Measurements from ENCODE around the gene FHOD3. TPM values are rescaled to one million over a fixed set of nuclear protein-coding genes. Genes with fewer than 3 reads are reported as not detected.

FHOD3 gene
- total and polyA plus RNA-seq, 4 donors: 0.57 to 1.3 (median 1.2) TPM; not detected in 1

DNA sequence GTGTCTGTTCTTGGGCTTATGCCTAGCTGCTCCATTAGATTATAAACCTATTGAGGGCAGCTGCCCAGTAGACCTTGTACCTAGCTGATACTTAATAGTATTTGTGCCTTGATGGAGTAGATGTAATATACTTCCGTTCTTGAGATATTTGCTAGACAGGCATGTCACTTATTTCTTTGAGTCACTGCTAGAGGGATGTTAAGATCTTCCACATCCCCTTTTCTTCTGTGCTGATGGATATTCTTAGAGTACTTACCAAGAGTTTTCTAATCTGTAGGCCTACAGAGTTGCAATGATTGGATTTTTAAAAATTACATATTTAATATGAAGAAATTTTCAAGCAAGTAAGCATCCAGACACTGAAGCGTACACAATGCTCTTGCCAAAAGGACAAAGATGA lies 304.6 kb downstream of the FHOD3 start (continued):
- TF ChIP-seq, protein P1, sequence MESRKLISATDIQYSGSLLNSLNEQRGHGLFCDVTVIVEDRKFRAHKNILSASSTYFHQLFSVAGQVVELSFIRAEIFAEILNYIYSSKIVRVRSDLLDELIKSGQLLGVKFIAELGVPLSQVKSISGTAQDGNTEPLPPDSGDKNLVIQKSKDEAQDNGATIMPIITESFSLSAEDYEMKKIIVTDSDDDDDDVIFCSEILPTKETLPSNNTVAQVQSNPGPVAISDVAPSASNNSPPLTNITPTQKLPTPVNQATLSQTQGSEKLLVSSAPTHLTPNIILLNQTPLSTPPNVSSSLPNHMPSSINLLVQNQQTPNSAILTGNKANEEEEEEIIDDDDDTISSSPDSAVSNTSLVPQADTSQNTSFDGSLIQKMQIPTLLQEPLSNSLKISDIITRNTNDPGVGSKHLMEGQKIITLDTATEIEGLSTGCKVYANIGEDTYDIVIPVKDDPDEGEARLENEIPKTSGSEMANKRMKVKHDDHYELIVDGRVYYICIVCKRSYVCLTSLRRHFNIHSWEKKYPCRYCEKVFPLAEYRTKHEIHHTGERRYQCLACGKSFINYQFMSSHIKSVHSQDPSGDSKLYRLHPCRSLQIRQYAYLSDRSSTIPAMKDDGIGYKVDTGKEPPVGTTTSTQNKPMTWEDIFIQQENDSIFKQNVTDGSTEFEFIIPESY (IDR thresholded peaks at IDR 0.05): no peak
- TF ChIP-seq, protein P2, sequence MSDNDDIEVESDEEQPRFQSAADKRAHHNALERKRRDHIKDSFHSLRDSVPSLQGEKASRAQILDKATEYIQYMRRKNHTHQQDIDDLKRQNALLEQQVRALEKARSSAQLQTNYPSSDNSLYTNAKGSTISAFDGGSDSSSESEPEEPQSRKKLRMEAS (IDR thresholded peaks at IDR 0.05): no peak

DNA sequence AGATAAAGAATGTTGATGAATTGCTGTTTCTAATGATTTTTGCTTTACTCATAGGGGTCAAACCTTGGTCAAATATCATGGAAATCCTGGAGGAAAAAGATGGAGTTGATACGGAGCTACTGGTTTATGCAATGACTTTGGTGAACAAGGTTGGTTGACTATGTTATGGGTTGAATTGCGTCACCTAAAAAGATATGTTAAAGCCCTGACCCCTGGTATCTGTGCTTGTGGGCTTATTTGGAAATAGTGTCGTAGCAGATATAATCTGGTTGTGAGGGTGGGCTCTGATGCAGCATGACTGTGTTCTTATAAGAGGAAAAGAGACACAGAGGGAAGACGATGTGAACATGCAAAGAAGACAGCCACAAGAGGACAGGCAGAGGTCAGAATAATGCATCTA lies 305.1 kb downstream of the FHOD3 start:
- Histone ChIP-seq H3K27ac (ENCODE audit: low read depth in 1 of 2, low read length in 2 of 2) (no peak overlapping the region), H3K36me3 (ENCODE audit: control insufficient read depth in 4 of 4, insufficient read depth in 3 of 4, low read depth in 1 of 4, low read length in 3 of 4) (no peaks in the 10 kb centered on the region), H3K27me3 (ENCODE audit: control insufficient read depth in 4 of 4, insufficient read depth in 4 of 4, low read length in 3 of 4) (no peaks in the 10 kb centered on the region), H3K9me3 (ENCODE audit: control insufficient read depth in 4 of 4, low read length in 3 of 4) (no peaks in the 10 kb centered on the region), H3K9ac (ENCODE audit: low read depth in 1 of 2, low read length in 2 of 2) (no peak overlapping the region), H3K4me3 (ENCODE audit: low read depth in 1 of 3, low read length in 3 of 3) (no peak overlapping the region), H3K4me1 (ENCODE audit: control insufficient read depth in 4 of 4, insufficient read depth in 4 of 4, low read length in 3 of 4) (no peaks in the 10 kb centered on the region)
- 85% methylated on average over 4 of the region's 4 CpGs for WGBS
- no peak for DNase-seq (ENCODE audit: low spot score)
- TF ChIP-seq EGR1 (IDR thresholded peaks at IDR 0.05; ENCODE audit: low read depth in 2 of 2) (no peak), RXRA (IDR thresholded peaks at IDR 0.05) (no peak), TAF1 (conservative IDR thresholded peaks at IDR 0.05) (no peak), JUND (IDR thresholded peaks at IDR 0.05) (no peak), NR2F2 (IDR thresholded peaks at IDR 0.05) (no peak), YY1 (IDR thresholded peaks at IDR 0.05) (no peak), GABPA (IDR thresholded peaks at IDR 0.05 in 1 of 2, conservative IDR thresholded peaks at IDR 0.05 in 1 of 2) (no peak)
- TF ChIP-seq, protein P2 (IDR thresholded peaks at IDR 0.05): no peak
- TF ChIP-seq, protein P1 (IDR thresholded peaks at IDR 0.05): no peak

DNA sequence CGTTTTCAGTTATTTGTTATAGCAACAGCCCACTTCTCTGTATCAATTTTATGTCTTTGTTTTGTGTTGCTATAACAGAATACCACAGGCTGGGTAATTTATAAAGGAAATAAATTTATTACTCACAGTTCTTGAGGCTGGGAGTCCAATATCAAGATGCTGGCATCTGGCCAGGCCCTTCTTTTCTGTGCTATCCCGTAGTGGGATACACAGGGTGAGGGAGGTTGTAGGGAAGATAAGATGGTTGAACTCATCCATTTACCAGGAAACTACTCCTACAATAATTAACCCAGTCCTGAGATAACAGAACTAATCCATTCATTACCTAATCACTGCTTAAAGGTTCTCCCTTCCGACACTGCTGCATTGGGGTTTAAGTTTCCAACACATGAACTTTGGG lies 310.6 kb downstream of the FHOD3 start:
- Histone ChIP-seq H3K27me3 (ENCODE audit: control insufficient read depth in 4 of 4, insufficient read depth in 4 of 4, low read length in 3 of 4) (no peaks in the 10 kb centered on the region), H3K4me1 (ENCODE audit: control insufficient read depth in 4 of 4, insufficient read depth in 4 of 4, low read length in 3 of 4) (no peaks in the 10 kb centered on the region), H3K27ac (ENCODE audit: low read depth in 1 of 2, low read length in 2 of 2) (no peak overlapping the region), H3K9ac (ENCODE audit: low read depth in 1 of 2, low read length in 2 of 2) (no peak overlapping the region), H3K36me3 (ENCODE audit: control insufficient read depth in 4 of 4, insufficient read depth in 3 of 4, low read depth in 1 of 4, low read length in 3 of 4) (no peaks in the 10 kb centered on the region), H3K9me3 (ENCODE audit: control insufficient read depth in 4 of 4, low read length in 3 of 4) (no peaks in the 10 kb centered on the region), H3K4me3 (ENCODE audit: low read depth in 1 of 3, low read length in 3 of 3) (no peak overlapping the region)
- DNase-seq (ENCODE audit: low spot score): no peak
- TF ChIP-seq NR2F2 (IDR thresholded peaks at IDR 0.05): no peak
- 36% methylated on average over 3 of the region's 3 CpGs for WGBS

DNA sequence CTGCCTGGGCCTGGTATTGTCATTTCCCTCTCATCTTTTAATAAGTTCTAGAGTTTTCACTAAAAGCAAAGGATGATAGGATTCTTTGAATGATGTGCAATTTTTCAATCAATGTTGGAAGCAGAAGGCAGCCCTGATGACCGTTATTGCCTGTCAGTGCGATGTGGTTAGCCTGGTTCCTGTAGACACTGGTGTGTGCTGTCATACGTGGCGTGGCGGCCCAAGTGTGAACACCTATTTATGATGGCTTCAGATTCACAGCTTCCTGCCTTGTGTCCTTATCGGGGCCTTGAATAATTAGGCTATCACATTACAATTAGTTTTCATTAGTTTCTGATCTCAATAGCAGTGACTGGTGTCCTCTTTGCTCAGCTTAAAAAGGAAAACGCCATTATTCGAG lies 312.7 kb downstream of the FHOD3 start:
- 93% methylated on average over 8 of the region's 8 CpGs for WGBS
- H3K9ac ChIP-seq (ENCODE audit: low read depth in 1 of 2, low read length in 2 of 2): no peak overlapping the region
- H3K9me3 ChIP-seq (ENCODE audit: control insufficient read depth in 4 of 4, low read length in 3 of 4): no peaks in the 10 kb centered on the region
- no peaks in the 10 kb centered on the region for H3K27me3 ChIP-seq (ENCODE audit: control insufficient read depth in 4 of 4, insufficient read depth in 4 of 4, low read length in 3 of 4)
- no peak overlapping the region for H3K4me3 ChIP-seq (ENCODE audit: low read depth in 1 of 3, low read length in 3 of 3)
- H3K4me1 ChIP-seq (ENCODE audit: control insufficient read depth in 4 of 4, insufficient read depth in 4 of 4, low read length in 3 of 4): no peaks in the 10 kb centered on the region
- no peaks in the 10 kb centered on the region for H3K36me3 ChIP-seq (ENCODE audit: control insufficient read depth in 4 of 4, insufficient read depth in 3 of 4, low read depth in 1 of 4, low read length in 3 of 4)
- H3K27ac ChIP-seq (ENCODE audit: low read depth in 1 of 2, low read length in 2 of 2): no peak overlapping the region
- DNase-seq (ENCODE audit: low spot score): no peak
- TF ChIP-seq FOXA2 (IDR thresholded peaks at IDR 0.05) (no peak), GABPA (IDR thresholded peaks at IDR 0.05 in 1 of 2, conservative IDR thresholded peaks at IDR 0.05 in 1 of 2) (no peak), HNF4G (IDR thresholded peaks at IDR 0.05) (no peak), FOXA1 (IDR thresholded peaks at IDR 0.05) (no peak), RXRA (IDR thresholded peaks at IDR 0.05) (no peak), JUND (IDR thresholded peaks at IDR 0.05) (no peak), HNF4A (conservative IDR thresholded peaks at IDR 0.05) (no peak), EGR1 (IDR thresholded peaks at IDR 0.05; ENCODE audit: low read depth in 2 of 2) (no peak), YY1 (IDR thresholded peaks at IDR 0.05) (no peak)
- TF ChIP-seq, protein P3, sequence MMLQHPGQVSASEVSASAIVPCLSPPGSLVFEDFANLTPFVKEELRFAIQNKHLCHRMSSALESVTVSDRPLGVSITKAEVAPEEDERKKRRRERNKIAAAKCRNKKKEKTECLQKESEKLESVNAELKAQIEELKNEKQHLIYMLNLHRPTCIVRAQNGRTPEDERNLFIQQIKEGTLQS (IDR thresholded peaks at IDR 0.05): no peak
- TF ChIP-seq, protein P1 (IDR thresholded peaks at IDR 0.05): no peak
- TF ChIP-seq, protein P2 (IDR thresholded peaks at IDR 0.05): no peak
